ENCODE measurements around the gene NUP188.

- no peak for TF ChIP-seq POLR2A (IDR thresholded peaks at IDR 0.05)
- TF ChIP-seq, protein P1, sequence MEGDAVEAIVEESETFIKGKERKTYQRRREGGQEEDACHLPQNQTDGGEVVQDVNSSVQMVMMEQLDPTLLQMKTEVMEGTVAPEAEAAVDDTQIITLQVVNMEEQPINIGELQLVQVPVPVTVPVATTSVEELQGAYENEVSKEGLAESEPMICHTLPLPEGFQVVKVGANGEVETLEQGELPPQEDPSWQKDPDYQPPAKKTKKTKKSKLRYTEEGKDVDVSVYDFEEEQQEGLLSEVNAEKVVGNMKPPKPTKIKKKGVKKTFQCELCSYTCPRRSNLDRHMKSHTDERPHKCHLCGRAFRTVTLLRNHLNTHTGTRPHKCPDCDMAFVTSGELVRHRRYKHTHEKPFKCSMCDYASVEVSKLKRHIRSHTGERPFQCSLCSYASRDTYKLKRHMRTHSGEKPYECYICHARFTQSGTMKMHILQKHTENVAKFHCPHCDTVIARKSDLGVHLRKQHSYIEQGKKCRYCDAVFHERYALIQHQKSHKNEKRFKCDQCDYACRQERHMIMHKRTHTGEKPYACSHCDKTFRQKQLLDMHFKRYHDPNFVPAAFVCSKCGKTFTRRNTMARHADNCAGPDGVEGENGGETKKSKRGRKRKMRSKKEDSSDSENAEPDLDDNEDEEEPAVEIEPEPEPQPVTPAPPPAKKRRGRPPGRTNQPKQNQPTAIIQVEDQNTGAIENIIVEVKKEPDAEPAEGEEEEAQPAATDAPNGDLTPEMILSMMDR (IDR thresholded peaks at IDR 0.05 in 8 of 11, conservative IDR thresholded peaks at IDR 0.05 in 3 of 11), result peak in 4 of 11 experiments; percentile 0 to 46 (median 18)
These were observed 59.7 kb downstream of the NUP188 start for GRCh38 chr9:129007035-129007765.
